Ishikawa (cell line): ENCODE measurements around the gene IKZF1.

ENCODE experiments used
- CEBPB ChIP-seq: IDR thresholded peaks from 2 replicates; pipeline ENCODE4 v1.6.1; 2012
- CREB1 ChIP-seq: IDR thresholded peaks from 2 replicates; pipeline ENCODE4 v1.6.1; 2012; ENCODE audit warnings: low read depth
- EP300 ChIP-seq: IDR thresholded peaks from 2 replicates; pipeline ENCODE4 v1.6.1; 2012; ENCODE audit warnings: borderline replicate concordance
- FOXM1 ChIP-seq: IDR thresholded peaks from 2 replicates; pipeline ENCODE4 v1.6.1; 2012; ENCODE audit warnings: low read depth, borderline replicate concordance
- MAX ChIP-seq: IDR thresholded peaks from 2 replicates; pipeline ENCODE4 v1.6.1; 2012
- NFIC ChIP-seq: IDR thresholded peaks from 2 replicates; pipeline ENCODE4 v1.6.1; 2012
- RAD21 ChIP-seq: IDR thresholded peaks from 2 replicates; pipeline ENCODE4 v1.6.1; 2012; ENCODE audit warnings: low read depth
- REST ChIP-seq: IDR thresholded peaks from 2 replicates; pipeline ENCODE4 v1.6.1; 2012; ENCODE audit warnings: low read depth, mild to moderate bottlenecking
- TAF1 ChIP-seq: IDR thresholded peaks from 2 replicates; pipeline ENCODE4 v1.6.1; 2012; ENCODE audit warnings: low read depth, mild to moderate bottlenecking
- YY1 ChIP-seq: IDR thresholded peaks from 2 replicates; pipeline ENCODE4 v1.6.1; 2012; ENCODE audit warnings: low read depth

DNA sequence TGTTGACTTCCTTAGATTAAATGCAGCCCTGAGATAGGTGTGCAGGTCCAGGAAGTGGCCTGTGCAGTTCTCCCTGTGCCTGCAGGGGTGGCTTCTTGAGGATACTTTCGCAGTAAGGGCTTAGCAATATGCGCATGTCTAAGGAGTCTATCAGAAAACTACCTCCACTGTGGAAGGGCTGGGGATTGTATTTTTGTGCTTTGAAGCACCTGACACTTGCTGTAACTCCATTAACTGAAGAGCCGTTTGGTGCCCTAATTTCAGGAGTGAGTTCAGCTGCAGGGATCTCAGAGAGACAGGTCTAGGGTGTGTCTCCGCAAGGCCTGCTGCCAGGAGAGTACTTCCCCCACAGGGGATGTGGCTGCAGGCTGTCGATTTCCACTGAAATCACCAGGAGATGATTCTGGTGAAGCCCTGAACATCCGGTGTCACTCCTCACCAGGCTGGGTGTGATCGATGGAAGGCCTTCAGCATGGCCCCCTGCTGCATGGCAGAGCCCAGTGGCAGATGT is 35.5 kb downstream of the IKZF1 start:
- TF ChIP-seq REST (no peak), RAD21 (no peak), CREB1 (no peak), FOXM1 (no peak), TAF1 (no peak), YY1 (no peak), CEBPB (no peak), EP300 (no peak), NFIC (no peak), MAX (no peak)
